ENCODE results near the gene COPZ2.
"Not testable (repeated sequence)": the region's sequence is repeated elsewhere in the genome, so short reads cannot be mapped to it uniquely, and the experiment has no call there.

Gene COPZ2

GRCh38 chr17:48028736-48029135 is 8.9 kb downstream of the COPZ2 start:
- no peak for DNase-seq

GRCh38 chr17:48027322-48027981 is 10.1 kb downstream of the COPZ2 start:
- no peak for DNase-seq

GRCh38 chr17:48026502-48027321 is 10.9 kb downstream of the COPZ2 start:
- peak; percentile 63 to 82 for DNase-seq

DNA sequence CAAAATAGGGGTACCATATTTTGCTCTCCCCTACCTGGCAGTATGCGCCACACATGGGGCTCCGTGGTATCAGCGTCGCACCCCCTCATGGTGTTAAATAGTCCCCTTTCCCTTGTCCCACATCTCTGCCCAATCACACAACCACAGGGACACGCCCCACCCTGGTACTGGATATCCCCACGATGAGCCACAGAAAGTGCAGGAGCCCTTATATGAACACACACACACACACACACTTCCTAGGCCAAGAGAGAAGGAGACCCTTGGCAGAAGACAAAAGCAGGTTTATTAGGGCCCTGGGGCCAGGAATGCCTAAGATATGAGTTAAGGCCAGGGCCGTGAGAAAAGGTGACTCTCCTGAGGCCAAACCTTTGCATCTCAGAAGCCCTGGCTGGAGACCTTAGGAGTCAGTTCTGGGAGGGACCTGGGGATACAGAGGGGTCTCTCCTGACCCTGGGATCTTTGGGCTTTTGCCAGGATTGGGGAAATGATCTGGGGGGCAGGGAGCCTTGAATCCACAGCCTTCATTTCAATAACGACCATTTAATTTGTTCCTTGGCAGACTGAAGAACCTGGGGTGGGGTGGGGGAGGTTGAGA is 11.6 kb downstream of the COPZ2 start:
- no peak for DNase-seq

GRCh38 chr17:48025040-48025903 is 12.3 kb downstream of the COPZ2 start:
- peak; percentile 95 to 97 for DNase-seq

- DNase-seq, result no peak
Measured at GRCh38 chr17:48024149-48025039, 13.2 kb downstream of the COPZ2 start.

- peak; percentile 76 for DNase-seq
Measured at GRCh38 chr17:48023400-48024148, 14.0 kb downstream of the COPZ2 start.

DNA sequence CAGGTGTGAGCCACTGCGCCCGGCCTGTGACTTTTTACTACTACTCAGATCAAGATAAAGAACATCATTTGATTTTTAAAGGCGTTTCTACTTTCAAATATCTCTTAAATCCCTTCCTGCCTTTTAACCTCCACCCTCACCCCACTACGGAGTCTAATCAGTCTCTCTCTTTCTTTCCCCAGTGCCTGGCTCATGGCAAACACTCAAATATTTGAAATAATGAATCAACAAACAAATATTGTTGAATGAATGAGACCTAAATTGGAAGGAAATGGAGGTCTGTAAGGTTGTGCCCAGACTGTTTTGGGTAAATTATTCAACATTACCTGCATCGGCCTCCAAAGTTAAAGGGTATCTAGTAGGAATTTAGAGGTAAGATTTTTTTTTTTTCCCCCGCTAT is 14.7 kb downstream of the COPZ2 start:
- no peak for DNase-seq

GRCh38 chr17:48021934-48022333 is 15.7 kb downstream of the COPZ2 start:
- DNase-seq, result no peak

DNA sequence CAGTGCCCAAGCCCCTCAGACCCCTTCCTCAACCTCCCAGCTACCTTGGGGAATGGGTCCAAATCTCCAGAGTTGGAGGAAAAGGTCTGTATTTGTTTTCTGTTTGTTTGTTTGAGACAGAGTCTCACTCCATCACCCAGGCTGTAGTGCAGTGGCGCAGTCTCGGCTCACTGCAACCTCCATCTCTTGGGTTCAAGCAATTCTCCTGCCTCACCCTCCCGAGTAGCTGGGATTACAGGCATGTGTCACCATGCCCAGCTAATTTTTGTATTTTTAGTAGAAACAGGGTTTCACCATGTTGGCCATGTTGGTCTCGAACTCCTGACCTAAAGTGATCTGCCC is 19.8 kb downstream of the COPZ2 start:
- not testable (repeated sequence) for DNase-seq

GRCh38 chr17:48016112-48016511 is 21.5 kb downstream of the COPZ2 start:
- no peak for DNase-seq

- DNase-seq, result no peak
Measured at GRCh38 chr17:48014595-48015111, 22.9 kb downstream of the COPZ2 start.

- no peak for DNase-seq
Measured at GRCh38 chr17:48013876-48014594, 23.6 kb downstream of the COPZ2 start.

GRCh38 chr17:48012654-48013053 is 24.9 kb downstream of the COPZ2 start:
- no peak for DNase-seq

DNA sequence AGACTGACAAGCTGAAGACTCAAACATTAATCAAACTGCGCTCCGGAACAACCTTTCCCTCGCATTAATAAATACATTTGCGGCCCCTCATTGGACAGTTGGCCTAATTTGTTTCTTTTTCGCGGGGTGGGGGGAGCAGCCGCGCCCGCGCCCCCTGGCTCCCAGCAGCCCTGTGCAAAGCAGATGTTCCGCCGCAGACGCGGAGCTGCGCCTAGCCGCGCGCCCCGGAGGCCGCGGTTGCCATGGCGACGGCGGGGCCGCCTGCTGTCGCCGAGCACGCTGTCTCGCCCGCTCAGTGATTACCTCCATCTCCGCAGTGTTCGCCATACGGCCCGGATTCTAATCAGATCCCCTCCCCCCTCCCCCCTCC is 25.5 kb downstream of the COPZ2 start:
- DNase-seq, result peak in 1 of 2 donors; percentile 23

- no peak for DNase-seq
Measured at GRCh38 chr17:48011405-48012150, 26.0 kb downstream of the COPZ2 start.

GRCh38 chr17:48010193-48010592 is 27.4 kb downstream of the COPZ2 start:
- DNase-seq, result no peak

GRCh38 chr17:48006936-48007709 is 30.5 kb downstream of the COPZ2 start:
- DNase-seq, result no peak

DNA sequence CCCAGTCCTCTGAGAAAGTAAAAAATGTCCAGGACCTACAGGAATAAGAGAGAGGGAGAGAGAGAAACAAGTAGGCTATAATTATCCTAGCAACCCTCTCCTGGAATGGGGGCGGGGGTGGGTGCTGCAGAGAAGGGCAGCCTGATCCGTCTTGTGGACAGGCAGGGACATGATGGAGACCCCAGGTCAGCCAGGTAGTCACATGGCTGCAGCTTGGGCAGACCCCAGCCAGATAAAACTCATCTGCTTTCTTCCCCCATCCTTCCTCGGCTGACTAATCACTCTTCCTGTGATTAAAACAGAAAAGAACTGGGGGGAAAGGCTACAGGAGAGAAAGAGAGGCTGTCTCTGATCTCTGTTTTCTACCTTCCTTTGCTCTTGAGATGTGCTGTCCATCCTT is 32.6 kb downstream of the COPZ2 start:
- no peak for DNase-seq

Data from hippocampal formation (tissue), 2 donors.